ENCODE measurements around the gene SND1.
A peak's percentile ranks its signal among the peaks of the same experiment; 100 is the strongest.

GRCh38 chr7:127792528-127793342 is 140.7 kb downstream of the SND1 start:
- peak; percentile 54 to 55 for TF ChIP-seq CTCF (IDR thresholded peaks at IDR 0.05; ENCODE audit: extremely low read depth in 1 of 2, insufficient read depth in 1 of 2, low read depth in 1 of 2, low read length in 2 of 2)
- no peak for TF ChIP-seq POLR2AphosphoS5 (IDR thresholded peaks at IDR 0.05; ENCODE audit: insufficient read depth, low read depth, low read length)
- no peak for TF ChIP-seq POLR2A (IDR thresholded peaks at IDR 0.05; ENCODE audit: low read depth, low read length)

All from endothelial cell of umbilical vein (primary cell).